ENCODE measurements around the gene SORCS2.

SORCS2 gene

DNA sequence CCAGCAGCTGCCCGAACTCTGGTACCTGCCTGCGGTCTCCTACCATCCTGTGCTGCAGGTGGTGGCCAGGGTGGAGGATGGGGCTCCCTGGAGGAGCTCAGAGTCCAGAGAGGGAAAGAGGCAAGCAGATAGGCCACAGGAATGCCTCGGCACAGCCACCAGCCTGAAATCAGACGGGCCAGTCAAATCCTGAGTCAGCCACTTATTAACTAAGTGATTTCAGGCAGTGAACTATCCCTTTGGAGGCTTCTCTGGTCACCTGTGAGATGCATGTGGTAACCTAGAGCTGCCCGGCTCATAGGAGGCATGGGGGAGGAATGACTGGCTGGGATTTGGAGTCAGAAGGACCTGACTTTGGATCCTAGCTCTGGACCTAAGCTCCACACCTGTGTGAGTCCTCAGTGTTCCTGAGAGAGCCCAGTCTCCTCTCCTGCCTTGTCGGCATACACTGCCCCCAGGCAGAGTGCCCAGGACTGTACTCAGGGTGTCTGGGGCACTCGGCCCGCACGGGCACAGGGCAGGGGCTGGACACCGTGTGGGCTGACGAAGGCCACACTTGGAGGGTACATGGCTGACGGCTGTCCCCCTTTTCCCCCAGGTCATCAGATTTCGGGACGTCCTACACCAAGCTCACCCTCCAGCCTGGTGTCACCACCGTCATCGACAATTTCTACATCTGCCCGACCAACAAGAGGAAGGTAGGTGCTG is 338.7 kb downstream of the SORCS2 start:
- DNase-seq, result no peak

DNA sequence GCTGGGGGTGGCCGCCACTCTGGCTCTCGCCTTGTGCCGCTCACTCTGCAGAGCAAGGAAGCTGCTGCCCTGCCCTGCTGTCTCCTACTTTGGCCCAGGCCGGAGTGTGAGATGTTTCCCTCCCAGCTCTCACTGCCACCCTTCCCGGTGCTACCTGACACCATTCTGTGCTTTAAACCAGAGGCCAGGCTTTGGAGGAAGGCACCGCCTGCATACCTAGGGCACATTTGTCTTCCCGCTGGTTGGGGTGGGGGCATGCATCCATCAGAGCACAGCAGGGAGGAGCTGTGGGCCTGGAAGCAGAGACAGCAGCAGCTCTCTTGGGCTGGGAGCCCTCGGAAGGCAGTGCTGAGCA is 339.3 kb downstream of the SORCS2 start:
- DNase-seq, result no peak

GRCh38 chr4:7532043-7532442 is 339.7 kb downstream of the SORCS2 start:
- DNase-seq, result no peak

- DNase-seq, result no peak
These were observed 340.9 kb downstream of the SORCS2 start for GRCh38 chr4:7533267-7533666.

GRCh38 chr4:7535094-7535493 is 342.8 kb downstream of the SORCS2 start:
- DNase-seq, result no peak

DNA sequence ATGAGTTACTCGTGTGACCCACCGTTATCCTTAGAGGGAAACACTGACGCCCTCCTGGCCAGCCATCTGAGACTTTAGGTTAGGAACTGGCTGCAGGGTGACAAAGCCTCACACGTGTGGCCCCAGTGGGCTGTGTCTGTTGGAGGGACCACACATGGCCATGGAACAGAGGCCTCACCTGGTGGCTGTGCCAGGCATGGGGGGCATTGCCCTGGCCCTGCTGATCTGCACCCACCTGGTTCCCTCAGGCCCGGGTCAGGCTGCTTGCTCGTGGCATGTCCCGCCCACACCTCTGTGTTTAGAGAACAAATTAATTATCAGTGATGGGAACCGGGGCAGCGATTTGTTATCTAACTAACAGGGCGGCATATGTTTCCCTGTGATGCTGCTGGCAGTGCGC is 343.3 kb downstream of the SORCS2 start:
- DNase-seq, result no peak

GRCh38 chr4:7536876-7537275 is 344.5 kb downstream of the SORCS2 start:
- no peak for DNase-seq

DNA sequence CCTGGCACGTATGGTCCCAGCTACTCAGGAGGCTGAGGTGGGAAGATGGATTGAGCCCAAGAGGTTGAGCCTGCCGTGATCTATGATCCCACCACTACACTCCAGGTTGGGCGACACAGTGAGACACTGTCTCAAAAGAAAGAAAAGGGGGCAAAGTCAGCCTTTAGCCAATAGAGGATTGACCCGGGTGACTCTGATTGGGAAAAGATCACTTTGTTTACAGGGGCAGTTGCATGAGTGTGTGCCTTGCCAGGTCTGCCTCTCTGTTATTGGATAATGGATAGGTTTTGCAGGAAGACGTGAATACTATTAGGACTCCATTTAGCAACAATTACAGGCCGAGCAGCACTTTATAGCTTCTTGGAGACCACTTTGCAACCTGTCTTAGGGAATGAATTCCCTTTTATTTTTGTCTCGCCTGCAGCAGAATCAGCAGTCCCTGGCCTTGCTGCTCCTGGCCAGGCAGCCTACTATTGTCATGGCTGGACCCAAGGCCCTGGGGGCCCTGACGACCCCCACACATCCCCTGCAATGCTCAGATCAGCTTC is 345.6 kb downstream of the SORCS2 start:
- no peak for DNase-seq

DNA sequence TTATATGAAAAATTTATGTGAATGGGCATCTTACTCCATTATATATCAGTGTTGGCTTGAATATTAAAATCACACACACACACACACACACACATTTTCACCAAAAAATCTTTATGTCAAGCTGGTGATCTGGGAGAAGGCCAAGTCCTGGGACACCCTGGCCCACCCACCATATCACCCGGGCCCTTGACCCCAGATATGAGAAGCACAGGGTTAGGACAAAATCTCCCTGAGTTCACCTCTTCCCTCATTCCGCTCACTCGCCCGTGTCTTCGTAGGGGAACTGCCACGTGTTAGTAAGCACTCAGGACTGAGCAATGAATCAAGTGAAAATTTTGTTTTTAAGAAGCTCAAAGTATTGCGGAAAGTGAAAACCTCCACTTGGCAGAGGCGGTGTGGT is 346.2 kb downstream of the SORCS2 start:
- DNase-seq, result no peak

- DNase-seq, result no peak
These were observed 346.8 kb downstream of the SORCS2 start for GRCh38 chr4:7539186-7539585.

DNA sequence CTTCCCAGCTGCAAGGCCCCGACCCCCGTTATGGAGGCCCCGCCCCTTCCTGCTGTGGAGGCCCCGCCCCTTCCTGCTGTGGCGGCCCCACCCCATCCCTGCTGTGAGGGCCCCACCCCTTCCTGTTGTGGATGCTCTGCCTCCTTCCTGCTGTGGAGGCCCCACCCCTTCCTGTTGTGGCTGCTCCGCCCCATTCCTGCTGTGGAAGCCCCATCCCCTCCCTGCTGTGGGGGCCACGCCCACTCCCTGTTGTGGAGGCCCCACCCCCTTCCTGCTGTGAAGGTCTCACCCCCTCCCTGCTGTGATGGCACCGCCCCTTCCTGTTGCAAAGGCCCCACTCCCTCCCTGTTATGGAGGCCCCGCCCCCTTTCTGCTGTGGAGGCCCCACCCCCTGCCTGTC is 347.3 kb downstream of the SORCS2 start:
- DNase-seq, result no peak

- DNase-seq, result no peak
These were observed 347.9 kb downstream of the SORCS2 start for GRCh38 chr4:7540206-7540605.

DNA sequence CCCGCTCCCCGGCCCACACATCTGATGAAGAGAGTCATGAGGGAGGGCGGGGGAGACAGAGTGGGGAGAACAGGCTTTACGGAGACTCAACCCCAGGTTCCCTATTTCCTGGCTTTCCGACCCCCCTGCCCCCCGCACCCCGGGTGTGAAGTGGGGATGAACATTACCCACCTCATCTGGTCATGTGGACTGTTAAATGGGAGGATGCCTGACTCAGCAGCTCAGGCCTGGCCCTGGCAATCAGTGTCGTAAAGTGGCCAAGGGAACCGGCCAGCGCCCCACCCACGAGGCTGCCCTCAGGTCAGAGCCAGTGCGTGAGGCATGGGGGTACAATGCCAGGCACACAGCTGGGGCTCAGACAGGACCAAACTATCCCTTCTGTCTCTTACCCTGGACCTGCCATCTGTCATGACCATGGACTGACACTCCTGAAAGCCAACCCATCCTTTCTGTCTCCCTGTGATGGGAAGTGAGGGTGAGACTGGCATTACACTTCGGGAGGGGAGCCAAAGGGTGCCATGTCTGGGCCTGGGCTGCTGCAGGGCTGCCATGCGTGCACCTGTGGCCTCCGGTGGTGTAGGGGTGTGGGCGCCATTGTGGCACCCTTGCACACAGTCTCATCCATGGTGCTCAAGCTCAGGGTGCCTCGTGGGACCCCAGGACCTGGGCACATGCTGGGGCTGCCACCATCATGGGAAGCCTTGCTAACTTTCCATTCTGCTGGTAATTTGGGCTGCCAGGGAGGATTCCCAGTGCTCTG is 348.5 kb downstream of the SORCS2 start:
- DNase-seq, result no peak

GRCh38 chr4:7541414-7541810 is 349.1 kb downstream of the SORCS2 start:
- DNase-seq, result no peak

GRCh38 chr4:7542781-7543180 is 350.4 kb downstream of the SORCS2 start:
- no peak for DNase-seq

DNA sequence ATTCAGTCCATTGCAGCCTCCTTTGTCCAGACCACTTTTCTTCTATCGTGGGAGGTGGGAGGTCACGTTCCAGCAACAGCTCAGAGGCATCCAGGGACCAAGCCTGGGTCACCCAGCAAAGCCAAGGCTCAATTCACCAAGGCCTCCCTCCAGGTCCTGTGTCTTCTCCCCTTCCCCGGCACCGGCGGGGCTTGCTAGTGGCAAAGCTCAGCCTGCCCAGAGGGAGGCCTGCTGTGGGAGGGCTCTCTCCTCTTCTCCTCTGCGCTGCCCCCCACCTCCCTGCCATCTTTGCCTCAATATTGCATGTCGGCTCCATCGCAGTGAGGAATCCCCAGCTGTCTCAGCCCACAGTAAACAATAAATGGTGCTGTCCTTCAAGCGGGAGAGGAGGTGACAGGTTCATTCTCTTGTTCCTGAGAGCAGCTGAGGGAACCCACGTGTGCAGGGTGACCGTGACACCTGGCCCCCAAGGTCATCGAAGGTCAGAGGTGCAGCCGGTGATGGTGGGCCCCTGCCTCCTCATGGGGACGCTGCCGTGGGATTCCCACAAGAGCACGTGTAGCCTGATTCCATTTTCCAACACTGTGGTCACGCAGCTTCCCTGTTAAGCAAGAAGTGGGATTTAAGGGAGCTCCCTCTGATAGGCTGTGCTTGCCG is 353.9 kb downstream of the SORCS2 start:
- no peak for DNase-seq

DNA sequence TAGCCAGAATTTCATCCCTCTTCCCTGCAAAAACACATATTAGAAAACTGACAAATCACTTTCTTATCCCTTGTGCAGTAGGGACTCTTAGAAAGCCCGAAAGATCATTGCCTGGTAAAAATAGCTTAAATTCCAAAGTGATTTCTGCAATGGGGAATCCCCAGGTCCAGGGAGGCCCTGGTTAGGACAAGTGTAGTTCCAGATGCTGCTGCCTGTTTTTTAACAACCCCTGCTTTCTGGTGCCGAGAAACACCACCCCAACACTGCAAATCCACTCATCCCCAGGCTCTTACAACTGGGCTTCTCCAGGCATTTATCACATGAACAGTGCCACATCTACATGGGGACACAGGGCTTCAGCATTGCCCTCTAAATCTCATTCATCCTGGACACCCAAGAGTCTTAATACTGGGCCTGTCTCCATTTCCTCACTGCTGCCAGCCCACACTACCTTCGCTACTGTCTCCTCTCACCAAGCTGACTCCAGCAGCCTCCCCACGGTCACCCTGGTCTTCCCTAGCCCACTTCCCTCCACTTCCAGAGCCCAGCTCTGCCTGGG is 354.6 kb downstream of the SORCS2 start:
- DNase-seq, result no peak

DNA sequence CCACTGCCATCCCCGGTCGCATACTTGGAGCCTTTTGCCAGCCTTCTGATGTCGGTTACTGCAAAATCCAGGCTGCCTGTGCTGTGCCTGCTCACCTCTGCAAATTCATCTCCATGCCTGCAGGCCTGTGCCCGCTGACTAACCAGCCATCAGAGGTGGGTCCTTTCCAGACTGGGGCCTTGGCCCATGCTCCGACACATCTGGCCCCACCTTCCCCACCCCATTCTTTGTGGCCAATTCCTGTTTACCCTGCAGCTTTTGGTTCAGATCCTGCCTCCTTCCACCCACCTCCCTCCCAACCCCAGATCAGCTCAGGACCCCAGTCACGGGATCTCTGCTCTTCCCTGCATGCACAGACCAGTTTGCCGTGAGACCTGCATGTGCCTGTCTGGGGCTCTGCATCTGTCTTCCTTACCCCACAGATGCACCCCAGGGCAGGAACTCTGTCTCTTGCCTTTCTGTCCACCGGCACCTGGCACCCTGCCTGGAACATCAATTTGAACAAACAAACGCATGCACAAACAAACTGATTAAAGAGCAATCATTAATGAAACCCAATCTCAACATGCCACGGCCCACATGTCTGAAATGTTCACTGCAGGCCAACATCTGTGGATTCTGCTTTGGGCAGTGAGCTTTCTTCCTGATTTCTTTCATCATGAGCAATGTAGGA is 355.2 kb downstream of the SORCS2 start:
- no peak for DNase-seq

DNA sequence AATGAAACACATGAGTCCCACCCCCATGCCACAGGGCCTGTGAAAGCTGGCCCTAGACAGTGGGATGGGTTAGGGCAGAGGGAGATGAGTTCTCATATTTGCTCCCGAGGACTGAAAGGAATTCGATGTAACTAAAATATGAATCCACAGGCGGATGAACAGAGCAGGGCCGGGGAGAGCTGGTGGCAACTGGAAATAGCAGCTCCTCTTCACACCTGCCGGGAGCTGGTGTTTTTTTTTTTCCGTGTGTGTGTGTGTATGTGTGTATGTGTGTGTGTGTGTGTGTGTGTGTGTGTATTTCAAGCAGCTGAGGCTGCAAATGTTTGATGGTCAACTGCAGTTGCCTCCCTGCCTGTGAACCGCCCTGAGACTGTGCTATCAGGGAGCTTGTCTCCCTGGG is 357.5 kb downstream of the SORCS2 start:
- no peak for DNase-seq

DNA sequence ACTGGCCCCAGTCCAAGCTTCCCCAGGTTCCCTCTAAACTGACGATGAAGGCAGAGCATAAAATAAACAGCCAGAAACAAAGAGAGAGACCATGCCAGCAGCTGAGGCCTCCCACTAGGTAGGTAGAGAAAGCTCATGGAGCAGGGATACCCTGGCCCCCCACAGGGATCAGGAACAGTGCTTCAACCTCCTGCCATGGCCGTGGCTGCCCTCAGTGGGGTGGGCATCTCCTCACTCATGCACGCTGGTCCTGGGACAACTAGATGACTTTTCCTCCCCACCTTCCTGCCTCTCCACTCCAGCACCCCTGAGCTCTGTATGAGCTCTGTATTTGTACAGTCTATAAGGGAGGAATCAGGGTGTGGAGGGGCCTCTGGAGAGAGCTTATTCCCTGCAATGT is 360.1 kb downstream of the SORCS2 start:
- no peak for DNase-seq

DNA sequence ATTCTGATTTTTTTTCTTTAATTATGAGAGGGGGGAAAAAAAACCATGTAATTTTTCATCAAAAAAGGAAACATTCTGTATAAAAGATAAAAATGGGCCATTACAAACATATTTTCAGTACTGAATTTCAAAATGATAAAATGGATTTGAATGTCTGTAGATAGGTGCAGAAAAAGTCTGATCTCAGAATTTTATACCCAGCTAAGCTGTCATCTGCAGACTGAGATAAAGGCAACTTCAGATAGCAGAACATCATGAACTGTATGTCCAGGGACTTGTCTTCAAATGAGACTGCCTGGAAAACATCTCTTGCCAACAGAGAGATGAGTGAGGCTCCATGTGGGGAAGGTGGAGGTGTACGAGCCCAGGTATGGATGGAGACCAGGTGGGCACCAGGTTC is 360.9 kb downstream of the SORCS2 start:
- DNase-seq, result no peak

DNA sequence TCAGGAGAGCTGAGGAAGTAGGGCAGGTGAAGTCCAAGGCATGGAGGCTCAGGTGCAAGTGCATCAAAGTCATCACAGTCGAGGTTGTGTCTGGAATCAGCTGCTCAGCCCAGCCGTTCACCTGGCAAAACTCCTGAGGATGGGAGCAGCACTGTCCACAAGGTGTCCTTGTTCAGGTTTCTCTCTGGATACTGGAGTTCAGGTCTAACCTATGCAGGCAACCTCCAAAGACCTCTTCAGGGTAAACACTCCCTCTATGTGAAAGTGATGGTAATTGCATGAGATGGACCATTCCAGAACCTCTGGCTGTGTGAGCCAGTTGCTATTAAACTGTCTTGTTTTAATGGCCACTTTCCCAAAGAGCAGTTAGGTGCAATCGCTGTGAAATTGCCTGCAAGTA is 362.6 kb downstream of the SORCS2 start:
- DNase-seq, result no peak

GRCh38 chr4:7556558-7556957 is 364.2 kb downstream of the SORCS2 start:
- DNase-seq, result no peak
